ENCODE measurements around the gene FAM53B. TPM values are rescaled to one million over a fixed set of nuclear protein-coding genes. Genes with fewer than 3 reads are reported as not detected.
A peak's percentile ranks its signal among the peaks of the same experiment; 100 is the strongest.

Gene FAM53B
- total RNA-seq, 2 experiments from 2014 or later, result 56.6 to 58.5 TPM

DNA sequence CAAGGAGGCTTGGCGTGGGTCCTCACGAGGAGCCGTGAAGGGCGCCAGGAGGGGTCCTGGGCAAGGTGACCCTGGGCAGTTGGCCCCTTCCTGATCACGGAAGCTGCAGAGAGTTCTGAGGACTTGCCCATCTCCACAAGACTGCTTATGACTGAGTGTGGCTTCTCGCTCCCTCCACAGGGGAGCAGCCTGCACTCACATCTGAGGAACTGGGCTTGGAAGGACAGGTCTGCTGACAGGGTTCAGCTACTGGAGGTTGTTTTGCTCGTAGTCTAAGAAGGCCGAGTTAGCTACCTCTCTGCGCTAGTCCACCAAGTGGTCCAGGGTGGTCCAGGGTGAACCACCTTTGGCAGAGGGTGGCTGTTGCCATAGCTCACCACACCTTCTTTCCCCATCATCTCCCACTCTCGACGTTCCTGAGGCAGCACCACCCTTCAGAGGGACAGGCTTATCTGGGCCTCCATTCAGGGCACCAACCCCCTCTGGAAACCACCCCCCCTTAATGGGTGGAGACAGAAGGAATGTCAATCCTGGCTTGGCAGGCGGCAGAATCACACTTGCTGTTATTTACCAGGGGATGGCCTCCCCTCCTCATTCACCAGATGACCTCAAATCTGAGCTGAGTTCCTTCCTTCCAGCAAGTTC, 38.2 kb downstream of the FAM53B start:
- DNase-seq (ENCODE audit: low spot score), result peak; percentile 43
- H3K9me2 ChIP-seq (ENCODE audit: insufficient read depth, low read length), result no peaks in the 10 kb centered on the region
- POLR2A ChIA-PET, result interaction anchor here (0.6 to 5.9 kb wide), 6 partner anchors 9 to 156 kb away, joined by 3 to 50 read pairs (median 4); no protein-coding TSS in a partner anchor
- 0 out of 2 replicates have a peak, but pooled peaks cover 4% of the 10 kb centered on the region for H4K20me1 ChIP-seq (ENCODE audit: insufficient read depth, low read length)
- peaks cover 43% of the 10 kb centered on the region for H3K79me2 ChIP-seq (ENCODE audit: insufficient read depth, low read depth, low read length)
- H3K4me3 ChIP-seq (ENCODE audit: low read depth, low read length, poor library complexity, severe bottlenecking), result no peak overlapping the region
- CTCF ChIA-PET (ENCODE audit: unreplicated experiment), result interaction anchor here (0.6 to 3.0 kb wide), 3 partner anchors 13 to 36 kb away, joined by 3 to 17 read pairs (median 10); no protein-coding TSS in a partner anchor
- peak overlapping the region; percentile 55 for H3K4me2 ChIP-seq (ENCODE audit: low read length)
- no peaks in the 10 kb centered on the region for H3K9me3 ChIP-seq (ENCODE audit: low read length)
- intact Hi-C loops (cut with micrococcal nuclease; ENCODE audit: unreplicated experiment), result no loop called here
- H2AFZ ChIP-seq (ENCODE audit: low read length), result no peak overlapping the region
- H3K27ac ChIP-seq (ENCODE audit: low read depth, low read length, poor library complexity, severe bottlenecking), result peak overlapping the region; percentile 88
- peaks cover 62% of the 10 kb centered on the region for H3K36me3 ChIP-seq (ENCODE audit: insufficient read depth, low read length)
- no TSS peak for BruUV-seq (replicated peaks)
- H3K4me1 ChIP-seq (ENCODE audit: insufficient read depth, low read length, poor library complexity, severe bottlenecking), result peaks cover 80% of the 10 kb centered on the region
- TF ChIP-seq EZH2phosphoT487 (IDR thresholded peaks at IDR 0.05; ENCODE audit: borderline replicate concordance, low read depth, low read length), result no peak
- TF ChIP-seq, protein P1, sequence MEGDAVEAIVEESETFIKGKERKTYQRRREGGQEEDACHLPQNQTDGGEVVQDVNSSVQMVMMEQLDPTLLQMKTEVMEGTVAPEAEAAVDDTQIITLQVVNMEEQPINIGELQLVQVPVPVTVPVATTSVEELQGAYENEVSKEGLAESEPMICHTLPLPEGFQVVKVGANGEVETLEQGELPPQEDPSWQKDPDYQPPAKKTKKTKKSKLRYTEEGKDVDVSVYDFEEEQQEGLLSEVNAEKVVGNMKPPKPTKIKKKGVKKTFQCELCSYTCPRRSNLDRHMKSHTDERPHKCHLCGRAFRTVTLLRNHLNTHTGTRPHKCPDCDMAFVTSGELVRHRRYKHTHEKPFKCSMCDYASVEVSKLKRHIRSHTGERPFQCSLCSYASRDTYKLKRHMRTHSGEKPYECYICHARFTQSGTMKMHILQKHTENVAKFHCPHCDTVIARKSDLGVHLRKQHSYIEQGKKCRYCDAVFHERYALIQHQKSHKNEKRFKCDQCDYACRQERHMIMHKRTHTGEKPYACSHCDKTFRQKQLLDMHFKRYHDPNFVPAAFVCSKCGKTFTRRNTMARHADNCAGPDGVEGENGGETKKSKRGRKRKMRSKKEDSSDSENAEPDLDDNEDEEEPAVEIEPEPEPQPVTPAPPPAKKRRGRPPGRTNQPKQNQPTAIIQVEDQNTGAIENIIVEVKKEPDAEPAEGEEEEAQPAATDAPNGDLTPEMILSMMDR (conservative IDR thresholded peaks at IDR 0.05; ENCODE audit: low read length), result no peak

DNA sequence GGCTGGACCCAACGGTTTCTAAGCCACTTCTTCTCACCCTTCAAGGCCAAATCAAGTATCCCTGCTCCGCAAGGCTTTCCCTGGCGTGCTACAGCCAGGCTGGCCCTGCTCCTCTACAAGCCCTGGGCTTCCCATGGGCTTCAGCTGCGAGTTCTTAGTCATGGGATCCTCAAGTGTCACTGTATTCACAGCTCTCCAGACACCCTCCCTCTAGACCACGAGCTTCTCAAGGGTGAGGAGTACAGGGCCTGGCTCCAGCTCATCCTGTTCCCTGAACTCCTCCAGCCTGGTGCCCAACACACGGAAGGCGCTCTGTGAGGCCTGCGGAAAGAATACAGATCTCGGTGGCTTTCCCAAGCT, 38.8 kb downstream of the FAM53B start:
- Histone ChIP-seq H3K4me1 (ENCODE audit: insufficient read depth, low read length, poor library complexity, severe bottlenecking) (peaks cover 84% of the 10 kb centered on the region), H3K9me3 (ENCODE audit: low read length) (no peaks in the 10 kb centered on the region), H3K27ac (ENCODE audit: low read depth, low read length, poor library complexity, severe bottlenecking) (peak overlapping the region; percentile 88), H4K20me1 (ENCODE audit: insufficient read depth, low read length) (no peaks in the 10 kb centered on the region), H3K4me3 (ENCODE audit: low read depth, low read length, poor library complexity, severe bottlenecking) (no peak overlapping the region), H2AFZ (ENCODE audit: low read length) (no peak overlapping the region), H3K4me2 (ENCODE audit: low read length) (peak overlapping the region; percentile 55), H3K36me3 (ENCODE audit: insufficient read depth, low read length) (peaks cover 67% of the 10 kb centered on the region), H3K9me2 (ENCODE audit: insufficient read depth, low read length) (no peaks in the 10 kb centered on the region), H3K79me2 (ENCODE audit: insufficient read depth, low read depth, low read length) (peaks cover 37% of the 10 kb centered on the region)
- BruUV-seq (replicated peaks), result no TSS peak
- TF ChIP-seq EZH2phosphoT487 (IDR thresholded peaks at IDR 0.05; ENCODE audit: borderline replicate concordance, low read depth, low read length), result no peak
- TF ChIP-seq, protein P1 (conservative IDR thresholded peaks at IDR 0.05; ENCODE audit: low read length), result no peak
- CTCF ChIA-PET (ENCODE audit: unreplicated experiment), result interaction anchor here (0.6 to 3.0 kb wide), 4 partner anchors 12 to 37 kb away, joined by 3 to 17 read pairs (median 6); no protein-coding TSS in a partner anchor
- no peak for DNase-seq (ENCODE audit: low spot score)
- POLR2A ChIA-PET, result interaction anchor here (0.6 to 5.9 kb wide), 7 partner anchors 8 to 156 kb away, joined by 3 to 50 read pairs (median 4); no protein-coding TSS in a partner anchor
- intact Hi-C loops (cut with micrococcal nuclease; ENCODE audit: unreplicated experiment), result no loop called here
